Endothelial cell of umbilical vein (primary cell): ENCODE measurements around the gene BTNL9. TPM values are rescaled to one million over a fixed set of nuclear protein-coding genes. Genes with fewer than 3 reads are reported as not detected.

Experiments used
- BruUV-seq: library from RNA; stranded (reverse); fragments of 400-500 nt; replicated peaks from 2 replicates; lab custom pipeline; 2021; lab: Mats Ljungman, UMichigan
- CTCF ChIA-PET: fragments of 300-600, 350-600 bp; sonication (Branson Sonifier 250); formaldehyde crosslinking; loops from one replicate; lab custom pipeline; 2021; ENCODE audit warnings: antibody characterized with exemption, inconsistent platforms; lab: Charles Lee
- POLR2A ChIA-PET: fragments of 300-600, 350-600 bp; sonication (Branson Sonifier 250); formaldehyde crosslinking; loops from one replicate; lab custom pipeline; 2021; ENCODE audit warnings: antibody characterized with exemption, inconsistent platforms; lab: Charles Lee
- DNase-seq: peaks from one replicate; pipeline ENCODE4 v3.0.0-alpha.2; 2011; ENCODE audit warnings: low read depth, low spot score
- FAIRE-seq: peaks from 2 replicates; lab custom pipeline; 2011; peaks lifted over from hg19 to GRCh38; lab: Jason Lieb, UNC
- H2AFZ ChIP-seq: 2 replicates; pipeline ENCODE4 v1.6.0; 2012; ENCODE audit warnings: low read depth, low read length, control low read depth, inconsistent platforms
- H3K27ac ChIP-seq: 2 replicates; pipeline ENCODE4 v1.5.1; 2011; ENCODE audit warnings: low read depth, mild to moderate bottlenecking, control low read depth, low read length, moderate library complexity; ENCODE audit not compliant: insufficient read depth
- H3K27me3 ChIP-seq, 2 experiments: 2 replicates each; pipeline versions ENCODE4 v1.6.0 to v1.6.1; 2011; ENCODE audit warnings: low read length in 2 of 2, mixed read lengths in 1 of 2; ENCODE audit not compliant: control insufficient read depth in 2 of 2, insufficient read depth in 2 of 2
- H3K36me3 ChIP-seq, 2 experiments: 2 replicates in 1 of 2; 3 replicates in 1 of 2; pipeline ENCODE4 v1.5.1; 2011; ENCODE audit warnings: low read length in 2 of 2, mild to moderate bottlenecking in 1 of 2, moderate library complexity in 1 of 2; ENCODE audit not compliant: control insufficient read depth in 2 of 2, insufficient read depth in 2 of 2; ENCODE audit errors: extremely low read depth in 1 of 2
- H3K4me1 ChIP-seq: 3 replicates; pipeline ENCODE4 v1.5.1; 2011; ENCODE audit warnings: mild to moderate bottlenecking, low read length; ENCODE audit not compliant: control insufficient read depth, insufficient read depth; ENCODE audit errors: extremely low read depth
- H3K4me2 ChIP-seq: 2 replicates; pipeline ENCODE4 v1.6.1; 2011; ENCODE audit warnings: low read length, control low read depth, mixed read lengths; ENCODE audit not compliant: insufficient read depth
- H3K4me3 ChIP-seq, 3 experiments: fragments of 200-600 bp in 1 of 3; sonication (generic), shearing (Covaris generic) in 1 of 3; replicated peaks in 1 of 3; 2 replicates each; pipeline ENCODE4 v1.5.1; 2011 to 2016; ENCODE audit warnings: control low read depth in 3 of 3, low read length in 3 of 3, mild to moderate bottlenecking in 2 of 3, inconsistent platforms in 1 of 3, low read depth in 1 of 3, moderate library complexity in 1 of 3; ENCODE audit not compliant: insufficient read depth in 1 of 3
- H3K79me2 ChIP-seq: 2 replicates; pipeline ENCODE4 v1.6.0; 2012; ENCODE audit warnings: low read length, inconsistent platforms; ENCODE audit not compliant: control insufficient read depth, insufficient read depth
- H3K9ac ChIP-seq: replicated peaks from 2 replicates; pipeline ENCODE3; 2011; ENCODE audit warnings: low read length, control low read depth; ENCODE audit not compliant: insufficient read depth; ENCODE audit errors: extremely low read depth
- H3K9me1 ChIP-seq: replicated peaks from 3 replicates; pipeline ENCODE4 v1.6.0; 2011; ENCODE audit warnings: mild to moderate bottlenecking, low read length; ENCODE audit not compliant: control insufficient read depth, insufficient read depth; ENCODE audit errors: extremely low read depth
- H3K9me3 ChIP-seq: replicated peaks from 2 replicates; pipeline ENCODE4 v1.5.1; 2012; ENCODE audit warnings: low read length, inconsistent platforms; ENCODE audit not compliant: control insufficient read depth, insufficient read depth
- H4K20me1 ChIP-seq: replicated peaks from 2 replicates; pipeline ENCODE3; 2011; ENCODE audit warnings: mild to moderate bottlenecking, low read length; ENCODE audit not compliant: control insufficient read depth, insufficient read depth; ENCODE audit errors: extremely low read depth
- CTCF ChIP-seq, 2 donors: IDR thresholded peaks; 1 replicate in 1 of 2; 2 replicates in 1 of 2; pipeline ENCODE4 v1.5.1; 2011; ENCODE audit warnings: low read length in 2 of 2, mild to moderate bottlenecking in 2 of 2, moderate library complexity in 2 of 2, control low read depth in 1 of 2, inconsistent platforms in 1 of 2, low read depth in 1 of 2; ENCODE audit not compliant: insufficient read depth in 1 of 2; ENCODE audit errors: extremely low read depth in 1 of 2
- EZH2 ChIP-seq: IDR thresholded peaks from 2 replicates; pipeline ENCODE4 v1.6.1; 2012; ENCODE audit warnings: borderline replicate concordance, low read depth, mild to moderate bottlenecking, moderate library complexity, low read length, inconsistent platforms; ENCODE audit not compliant: severe bottlenecking
- FOS ChIP-seq: IDR thresholded peaks from 2 replicates; pipeline ENCODE4 v1.6.1; 2011; ENCODE audit warnings: mild to moderate bottlenecking, low read length, moderate library complexity, borderline replicate concordance; ENCODE audit not compliant: insufficient read depth
- MYC ChIP-seq: IDR thresholded peaks from one replicate; pipeline ENCODE4 v1.6.1; 2011; ENCODE audit warnings: mild to moderate bottlenecking, low read depth, low read length
- POLR2A ChIP-seq: IDR thresholded peaks from 2 replicates; pipeline ENCODE4 v1.6.1; 2012; ENCODE audit warnings: low read depth, mild to moderate bottlenecking, control low read depth, low read length
- POLR2AphosphoS5 ChIP-seq: IDR thresholded peaks from 2 replicates; pipeline ENCODE4 v1.6.1; 2012; ENCODE audit warnings: low read depth, mild to moderate bottlenecking, control low read depth, low read length, moderate library complexity; ENCODE audit not compliant: insufficient read depth
- dilution Hi-C: fragments of 300-500 bp; cut with MboI; formaldehyde crosslinking; loops from one replicate; pipeline ENCODE4 v1.15.0; 2019; ENCODE audit warnings: low sequenced_read_pairs; ENCODE audit not compliant: extremely low pct_ligation_motif_present
- intact Hi-C: fragments of 100-400 bp; cut with micrococcal nuclease; formaldehyde crosslinking; loops from one replicate; pipeline ENCODE4 v1.10.0; 2022
- polyA plus RNA-seq, 4 experiments: library from polyadenylated mRNA; depleted of rRNA in 3 of 4; stranded (reverse) in 3 of 4; unstranded in 1 of 4; fragments of >200 nt; gene quantifications; 2 replicates each; pipeline versions ENCODE4 v1.2.1 to v1.2.3, GENCODE V29; 2011 to 2012; ENCODE audit warnings: missing spikeins in 1 of 4
- total RNA-seq: library from RNA; stranded (reverse); gene quantifications from 2 replicates; pipeline ENCODE4 v1.2.3, GENCODE V29; 2021
- TF ChIP-seq, protein P1 (sequence below): IDR thresholded peaks from 2 replicates; pipeline ENCODE4 v1.6.1; 2011; ENCODE audit not compliant: insufficient read depth, insufficient read length

BTNL9 gene
- total and polyA plus RNA-seq, 2 donors (not counting 3 experiments of a cell fraction or from before 2014, with no cell fraction given): 0.13 to 0.33 TPM

DNA sequence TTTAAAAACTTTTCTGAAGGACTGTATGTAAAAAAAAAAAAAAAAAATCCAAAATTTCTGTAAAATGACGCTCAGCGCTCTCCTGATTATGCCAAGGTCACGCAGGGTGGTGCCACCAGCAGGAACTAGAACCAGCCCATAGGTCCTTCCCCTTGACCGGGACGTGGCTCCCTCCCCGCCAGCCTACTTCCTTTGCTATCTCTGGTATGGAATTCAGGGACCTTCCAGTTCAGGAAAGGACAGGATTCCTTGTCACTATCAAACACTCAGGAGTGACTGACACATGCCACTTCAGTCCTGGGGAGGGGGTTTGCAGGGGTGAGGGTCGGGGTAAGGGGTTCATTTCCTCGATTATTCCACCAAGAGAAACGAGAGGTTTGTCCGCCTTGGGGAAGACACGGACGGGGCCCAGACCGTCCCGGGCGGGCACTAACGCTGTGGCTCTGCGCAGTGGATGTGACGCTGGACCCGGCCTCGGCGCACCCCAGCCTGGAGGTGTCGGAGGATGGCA lies 18.8 kb downstream of the BTNL9 start:
- FAIRE-seq: no peak
- Histone ChIP-seq H3K4me1 (no peaks in the 10 kb centered on the region), H3K36me3 (no peaks in the 10 kb centered on the region), H3K9me1 (no peaks in the 10 kb centered on the region), H3K4me3 (no peak overlapping the region), H3K4me2 (no peak overlapping the region), H2AFZ (no peak overlapping the region), H3K27me3 (peaks cover 29 to 40% of the 10 kb centered on the region in 2 experiments), H3K9ac (no peak overlapping the region), H3K9me3 (no peaks in the 10 kb centered on the region), H4K20me1 (no peaks in the 10 kb centered on the region), H3K79me2 (no peaks in the 10 kb centered on the region), H3K27ac (no peak overlapping the region)
- ChIA-PET POLR2A (no interaction called here), CTCF (no interaction called here)
- BruUV-seq: no TSS peak
- no peak for DNase-seq
- dilution Hi-C loops: no loop called here
- TF ChIP-seq, protein P1, sequence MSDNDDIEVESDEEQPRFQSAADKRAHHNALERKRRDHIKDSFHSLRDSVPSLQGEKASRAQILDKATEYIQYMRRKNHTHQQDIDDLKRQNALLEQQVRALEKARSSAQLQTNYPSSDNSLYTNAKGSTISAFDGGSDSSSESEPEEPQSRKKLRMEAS: no peak
- TF ChIP-seq POLR2AphosphoS5 (no peak), POLR2A (no peak), MYC (no peak), FOS (no peak), EZH2 (peak; percentile 62), CTCF (IDR thresholded peaks at IDR 0.05; ENCODE audit: extremely low read depth in 1 of 2, insufficient read depth in 1 of 2, low read depth in 1 of 2, low read length in 2 of 2) (no peak)
- intact Hi-C loops: no loop called here
